Osteocyte (in vitro differentiated cells): Measurements from ENCODE around the gene RNF114. TPM values are rescaled to one million over a fixed set of nuclear protein-coding genes. Genes with fewer than 3 reads are reported as not detected.

ENCODE experiments used
- DNase-seq: peaks from one replicate; pipeline ENCODE4 v3.0.0; 2021; ENCODE audit warnings: mixed read lengths; ENCODE audit not compliant: unreplicated experiment; ENCODE audit errors: extremely low spot score
- H3K27ac Mint-ChIP-seq: one replicate; pipeline ENCODE4 v1.8.0; 2021; ENCODE audit warnings: mild to moderate bottlenecking, mixed read lengths; ENCODE audit not compliant: unreplicated experiment
- H3K27me3 Mint-ChIP-seq: one replicate; pipeline ENCODE4 v1.8.0; 2021; ENCODE audit warnings: mixed read lengths; ENCODE audit not compliant: unreplicated experiment
- H3K36me3 Mint-ChIP-seq: one replicate; pipeline ENCODE4 v1.8.0; 2021; ENCODE audit warnings: mixed read lengths; ENCODE audit not compliant: unreplicated experiment
- H3K4me1 Mint-ChIP-seq: one replicate; pipeline ENCODE4 v1.8.0; 2021; ENCODE audit warnings: mixed read lengths; ENCODE audit not compliant: unreplicated experiment
- H3K4me3 Mint-ChIP-seq: one replicate; pipeline ENCODE4 v1.8.0; 2021; ENCODE audit warnings: mild to moderate bottlenecking, moderate library complexity, mixed read lengths; ENCODE audit not compliant: unreplicated experiment
- H3K9me3 Mint-ChIP-seq: one replicate; pipeline ENCODE4 v1.8.0; 2021; ENCODE audit warnings: mixed read lengths; ENCODE audit not compliant: unreplicated experiment
- CTCF ChIP-seq: fragments of 200-600 bp; sonication (generic); IDR thresholded peaks from 2 replicates; pipeline ENCODE4 v1.5.0; 2021; ENCODE audit warnings: antibody characterized with exemption, mild to moderate bottlenecking, moderate library complexity
- total RNA-seq: library from RNA; stranded (reverse); gene quantifications from 2 replicates; pipeline ENCODE4 v1.2.1, GENCODE V29; 2021

RNF114 gene
- total RNA-seq, 1 donor from 2014 or later, result 64.9 TPM

DNA sequence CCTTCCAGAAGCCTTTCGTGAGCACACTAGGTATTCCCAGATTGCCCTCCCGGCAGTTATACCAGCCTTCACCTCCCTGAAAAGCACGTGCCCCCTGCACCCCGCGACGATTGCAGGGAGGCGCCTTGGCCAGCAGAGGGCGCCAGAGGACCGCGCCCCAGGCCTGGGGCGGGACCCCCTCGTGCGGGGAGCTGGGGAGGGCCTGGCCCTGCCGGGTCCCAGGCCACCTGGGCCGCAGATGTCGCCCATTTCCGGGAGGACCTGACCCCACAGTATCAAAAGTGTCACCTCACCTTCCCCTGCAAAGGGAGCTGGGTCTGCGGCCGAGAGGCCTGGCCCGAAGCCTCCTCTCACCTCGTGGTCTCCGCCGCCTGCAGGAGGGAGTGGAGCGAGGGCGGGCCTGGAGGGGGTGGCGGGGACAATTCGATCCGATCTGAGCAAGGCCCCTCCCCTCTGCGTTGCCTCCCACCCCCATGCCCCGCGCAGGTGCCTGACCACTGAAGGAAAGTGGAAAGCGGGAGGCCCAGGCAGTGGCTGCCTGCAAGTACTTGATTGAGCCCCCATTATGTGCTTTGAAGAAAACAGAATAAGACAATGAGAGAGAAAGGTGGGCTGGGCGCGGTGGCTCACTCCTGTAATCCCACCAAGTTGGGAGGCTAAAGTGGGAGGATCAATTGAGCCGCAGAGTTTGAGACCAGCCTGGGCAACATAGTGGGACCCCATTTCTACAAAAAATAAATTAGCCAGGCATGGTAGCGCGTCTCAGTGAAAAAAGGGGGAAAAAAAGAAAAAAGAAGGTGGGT is 43.0 kb downstream of the RNF114 start:
- no peaks in the 10 kb centered on the region for H3K9me3 Mint-ChIP-seq
- peaks cover 29% of the 10 kb centered on the region for H3K4me1 Mint-ChIP-seq
- H3K4me3 Mint-ChIP-seq, result no peak overlapping the region
- TF ChIP-seq CTCF, result peak; percentile 100
- H3K36me3 Mint-ChIP-seq, result peaks cover 5% of the 10 kb centered on the region
- DNase-seq, result no peak
- H3K27ac Mint-ChIP-seq, result no peak overlapping the region
- no peaks in the 10 kb centered on the region for H3K27me3 Mint-ChIP-seq

DNA sequence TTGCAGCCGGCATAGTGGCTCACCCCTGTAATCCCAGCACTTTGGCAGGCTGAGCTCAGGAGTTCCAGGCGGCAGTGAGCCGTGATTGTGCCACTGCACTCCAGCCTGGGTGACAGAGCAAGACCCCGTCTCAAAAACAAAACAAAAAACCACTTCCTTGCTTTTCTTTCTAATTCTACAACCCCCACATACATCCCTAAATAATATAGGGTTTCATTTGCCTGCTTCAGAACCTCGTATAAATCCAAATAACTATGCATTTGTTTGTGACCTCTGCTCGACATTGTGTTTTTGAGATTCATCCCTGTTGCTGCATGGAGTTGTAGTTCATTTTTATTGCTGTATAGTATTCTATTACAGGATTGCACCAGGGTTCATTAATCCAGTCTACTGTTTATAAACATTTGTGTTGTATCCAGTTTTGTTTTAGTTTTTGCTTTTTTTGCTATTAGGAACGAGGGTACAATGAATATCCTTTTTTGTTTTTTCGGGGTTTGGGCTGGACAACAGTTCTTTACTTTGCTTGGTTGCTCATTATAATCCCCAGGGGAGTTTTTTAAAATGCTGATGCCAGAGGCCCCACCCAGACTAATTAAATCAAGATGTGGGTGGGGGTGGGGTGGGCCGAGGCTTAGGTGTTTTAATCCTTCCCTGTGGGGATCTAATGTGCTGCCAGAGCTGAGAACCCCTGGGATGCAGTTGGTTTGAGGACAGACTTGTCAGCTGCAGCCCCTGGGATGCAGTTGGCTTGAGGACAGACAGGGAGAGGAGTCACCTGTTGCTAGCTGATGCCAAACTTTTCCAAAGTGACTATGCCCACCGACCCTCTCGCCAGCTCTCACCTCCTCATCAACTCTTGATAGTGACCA is 44.2 kb downstream of the RNF114 start:
- DNase-seq, result no peak
- Mint-ChIP-seq H3K9me3 (no peaks in the 10 kb centered on the region), H3K36me3 (peaks cover 14% of the 10 kb centered on the region), H3K27ac (no peak overlapping the region), H3K27me3 (no peaks in the 10 kb centered on the region), H3K4me3 (no peak overlapping the region), H3K4me1 (peaks cover 40% of the 10 kb centered on the region)
- TF ChIP-seq CTCF, result no peak

DNA sequence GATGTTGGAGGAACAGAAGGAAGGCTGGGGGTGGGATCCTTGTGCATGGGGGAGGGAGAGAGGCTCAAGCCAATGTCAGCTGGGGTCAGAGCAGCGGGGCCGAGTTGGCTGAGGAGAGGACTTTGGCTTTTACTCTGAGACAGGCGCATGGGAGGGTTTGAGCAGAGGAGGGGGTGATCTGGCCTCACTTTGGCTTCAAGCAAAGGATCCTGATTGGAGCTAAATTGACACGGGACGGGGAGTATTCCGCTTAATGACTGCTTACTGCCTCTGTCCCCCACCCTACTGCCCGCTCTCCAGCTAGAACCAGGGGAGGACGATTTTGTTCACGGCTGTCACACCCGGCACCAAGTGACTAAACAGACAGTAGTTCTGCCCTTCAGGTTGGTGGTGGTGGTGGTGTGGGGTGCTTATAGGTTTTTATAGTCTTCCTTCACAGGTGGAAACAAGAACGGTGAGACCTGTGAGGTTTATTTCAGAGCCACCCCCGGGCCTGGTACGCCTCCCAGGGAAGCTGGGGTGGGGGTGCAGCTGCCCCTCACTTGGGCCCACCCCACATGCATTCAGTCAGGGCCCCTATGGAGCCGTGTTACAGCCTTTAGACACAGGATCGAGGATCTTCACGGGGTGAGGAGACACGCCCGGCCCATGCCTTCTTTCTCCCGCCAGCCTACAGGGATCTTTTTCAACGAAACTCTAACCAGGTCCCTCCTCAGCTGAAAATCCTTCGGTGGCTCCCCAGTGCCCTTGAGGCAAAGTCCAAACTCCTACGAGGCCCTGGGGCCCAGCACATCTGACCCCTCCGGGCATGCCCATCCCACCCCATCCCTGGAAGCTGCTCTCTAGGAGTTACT is 45.2 kb downstream of the RNF114 start:
- DNase-seq, result no peak
- no peak for TF ChIP-seq CTCF
- Mint-ChIP-seq H3K4me1 (peaks cover 50% of the 10 kb centered on the region), H3K9me3 (no peaks in the 10 kb centered on the region), H3K4me3 (peak overlapping the region; percentile 67), H3K36me3 (peaks cover 21% of the 10 kb centered on the region), H3K27me3 (no peaks in the 10 kb centered on the region), H3K27ac (peak overlapping the region; percentile 15)

- Mint-ChIP-seq H3K27ac (no peak overlapping the region), H3K27me3 (no peaks in the 10 kb centered on the region)
These were observed 45.8 kb downstream of the RNF114 start for GRCh38 chr20:49982072-49982345.

More at GRCh38 chr20:49982072-49982345, 45.8 kb downstream of the RNF114 start:
- Mint-ChIP-seq H3K4me3 (peak overlapping the region; percentile 67), H3K36me3 (peaks cover 23% of the 10 kb centered on the region), H3K4me1 (peaks cover 56% of the 10 kb centered on the region), H3K9me3 (no peaks in the 10 kb centered on the region)
- TF ChIP-seq CTCF, result no peak
- DNase-seq, result no peak
